GM19240 (cell line): ENCODE results near the gene WASF3.

Experiments
- DNase-seq: peaks from one replicate; pipeline ENCODE4 v3.0.0; 2011; ENCODE audit warnings: low spot score; ENCODE audit not compliant: insufficient read length

WASF3 gene

DNA sequence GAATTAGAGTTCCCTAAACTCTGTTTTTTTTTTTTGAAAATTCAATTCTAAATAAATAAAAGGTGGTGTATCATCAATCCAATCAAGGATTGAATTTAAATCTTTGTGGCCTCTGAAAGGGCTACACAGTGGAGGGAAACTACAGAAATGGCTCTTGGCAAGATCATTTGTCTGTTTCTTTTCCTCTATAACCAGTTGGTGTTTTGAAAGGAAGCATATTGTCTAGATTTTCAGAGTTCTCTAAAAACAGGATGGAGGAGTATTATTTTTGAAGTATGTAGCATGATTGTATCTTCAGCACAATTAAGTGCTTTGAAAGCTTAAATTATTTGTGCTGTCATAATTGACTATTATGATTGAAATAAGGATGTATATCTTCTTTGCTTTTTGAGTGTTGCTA lies 29.8 kb downstream of the WASF3 start:
- no peak for DNase-seq

DNA sequence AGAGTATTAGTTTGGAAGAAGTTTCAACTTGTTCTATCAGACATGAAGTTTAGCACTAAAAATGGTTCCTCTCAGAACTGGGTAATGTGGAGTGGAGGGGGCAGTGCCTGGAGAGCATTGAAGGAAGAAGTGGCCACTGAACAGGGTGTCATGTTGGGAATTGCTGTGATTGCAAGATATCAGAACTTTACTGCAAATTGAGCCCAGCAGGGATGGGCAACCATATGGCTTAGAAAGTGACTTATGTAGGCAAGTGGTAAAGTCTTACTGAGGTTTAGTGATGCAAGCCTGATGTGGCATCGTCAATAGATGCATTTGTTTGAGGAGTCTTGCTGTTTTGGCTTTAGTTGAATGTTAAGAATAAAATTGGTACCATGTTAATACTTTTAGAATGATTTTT lies 31.7 kb downstream of the WASF3 start:
- DNase-seq: no peak

DNA sequence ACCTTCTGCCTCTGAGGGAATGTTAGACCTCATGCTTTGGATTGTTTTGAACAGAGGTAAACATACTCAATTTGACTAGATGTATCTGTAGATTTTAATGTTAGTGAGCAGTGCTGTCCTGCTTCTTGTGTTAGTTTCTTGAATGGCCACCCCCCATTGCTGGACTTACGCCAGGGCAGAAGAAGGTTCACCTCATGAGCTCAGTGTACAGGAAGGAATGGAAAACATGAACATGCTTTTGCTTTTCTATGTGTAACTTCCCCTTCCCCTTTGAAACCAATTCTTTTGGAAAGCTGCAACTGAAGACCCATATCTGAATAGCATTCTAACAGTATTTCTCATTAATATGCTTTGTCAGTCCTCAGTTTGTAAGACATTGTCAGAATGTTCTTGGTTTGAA lies 32.3 kb downstream of the WASF3 start:
- no peak for DNase-seq

DNA sequence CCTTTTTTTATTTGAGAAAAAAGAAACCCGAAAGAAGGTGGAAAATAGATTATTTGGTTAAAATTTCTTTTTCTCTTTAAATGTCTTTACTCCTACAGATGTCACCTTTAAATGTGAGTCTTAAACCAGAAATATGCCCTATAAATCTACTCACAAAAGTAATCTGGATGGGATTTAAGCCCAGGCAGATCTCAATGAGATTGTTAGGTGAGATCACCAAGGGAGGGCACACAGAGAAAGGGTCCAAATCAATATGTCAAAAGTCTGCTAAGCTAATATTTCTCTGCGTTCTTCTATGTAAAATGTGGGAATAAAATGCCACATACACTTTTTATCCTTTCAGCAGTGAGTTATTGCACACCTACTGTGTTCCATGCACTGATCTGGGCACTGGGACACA lies 32.9 kb downstream of the WASF3 start:
- DNase-seq: no peak

DNA sequence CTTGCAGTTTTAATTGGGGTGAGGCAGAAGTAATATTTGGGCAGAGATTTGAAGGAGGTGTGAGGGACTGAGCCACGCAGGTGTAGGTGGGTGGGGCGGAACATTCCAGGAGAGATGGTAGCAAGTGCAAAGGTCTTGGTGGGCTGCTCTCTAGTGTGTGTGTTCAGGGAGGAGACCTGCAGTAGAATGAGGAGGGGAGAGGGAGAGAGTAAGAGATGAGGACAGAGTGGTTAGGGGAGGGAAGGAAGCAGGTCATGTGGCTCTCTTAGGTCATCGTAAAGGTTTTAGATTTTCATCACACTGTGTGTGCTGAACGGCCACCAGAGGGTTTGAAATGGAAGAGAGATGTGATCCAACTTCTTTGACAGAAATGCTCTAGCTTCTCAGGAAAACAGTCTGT lies 33.5 kb downstream of the WASF3 start:
- DNase-seq: no peak

DNA sequence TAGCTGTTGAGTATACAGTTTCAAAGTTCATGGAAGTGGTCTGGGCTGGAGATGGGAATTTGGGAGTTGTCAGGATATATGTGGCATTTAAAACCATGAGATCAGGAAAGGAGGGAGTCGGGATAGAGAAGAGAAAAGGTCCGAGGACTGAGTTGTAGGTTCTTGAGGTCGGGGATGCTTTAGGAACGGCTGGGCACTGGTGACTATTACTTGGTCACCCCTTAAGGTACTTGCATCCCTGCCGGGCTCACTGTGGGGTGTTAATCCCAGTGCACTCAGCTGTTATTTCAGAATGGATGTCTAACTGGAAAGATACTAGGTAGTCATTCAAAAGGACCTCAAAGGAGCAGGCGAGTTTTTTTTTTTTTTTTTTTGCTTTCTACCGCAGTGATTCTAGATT lies 34.2 kb downstream of the WASF3 start:
- no peak for DNase-seq

GRCh38 chr13:26593661-26594060 lies 36.2 kb downstream of the WASF3 start:
- DNase-seq: no peak

GRCh38 chr13:26594363-26594762 lies 36.9 kb downstream of the WASF3 start:
- no peak for DNase-seq

DNA sequence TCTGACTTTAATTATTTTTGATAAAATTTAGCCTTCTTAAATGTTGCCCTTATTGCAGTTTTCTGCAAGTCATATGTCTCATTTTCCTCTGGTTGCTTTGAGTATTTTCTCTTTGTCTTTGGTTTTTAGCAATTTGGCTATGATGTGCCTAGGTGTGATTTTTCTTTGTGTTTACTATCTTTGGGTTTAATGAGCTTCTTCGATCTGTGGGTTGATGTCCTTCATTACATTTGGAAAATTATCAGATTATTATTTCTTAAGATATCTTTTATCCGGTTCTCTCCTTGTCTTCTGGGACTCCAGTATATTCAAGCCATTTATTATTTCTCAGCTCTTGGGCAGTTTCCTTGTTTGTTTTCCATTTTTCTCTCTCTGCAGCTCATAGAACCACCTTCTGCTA lies 39.0 kb downstream of the WASF3 start:
- no peak for DNase-seq

- DNase-seq: no peak
These were observed 41.9 kb downstream of the WASF3 start for GRCh38 chr13:26599403-26599802.

DNA sequence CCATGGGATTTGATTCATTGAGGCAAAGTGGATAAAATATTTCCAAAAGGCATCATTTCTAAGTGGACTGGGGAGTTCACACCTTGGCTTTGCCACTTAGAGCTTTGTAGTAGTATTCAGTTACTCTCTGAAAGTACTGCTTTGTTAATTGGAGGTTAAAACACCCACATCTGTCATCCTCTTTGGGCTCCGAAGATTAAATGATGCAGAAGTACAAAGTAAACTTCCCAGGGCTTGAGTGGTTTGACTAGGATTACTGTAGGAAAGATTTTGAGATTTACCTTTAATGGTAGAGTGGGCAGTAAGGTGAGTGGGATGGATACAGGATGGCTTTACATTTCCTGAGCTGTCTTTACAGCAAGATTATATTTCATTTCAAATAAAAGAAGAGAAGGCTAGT lies 42.4 kb downstream of the WASF3 start:
- no peak for DNase-seq

DNA sequence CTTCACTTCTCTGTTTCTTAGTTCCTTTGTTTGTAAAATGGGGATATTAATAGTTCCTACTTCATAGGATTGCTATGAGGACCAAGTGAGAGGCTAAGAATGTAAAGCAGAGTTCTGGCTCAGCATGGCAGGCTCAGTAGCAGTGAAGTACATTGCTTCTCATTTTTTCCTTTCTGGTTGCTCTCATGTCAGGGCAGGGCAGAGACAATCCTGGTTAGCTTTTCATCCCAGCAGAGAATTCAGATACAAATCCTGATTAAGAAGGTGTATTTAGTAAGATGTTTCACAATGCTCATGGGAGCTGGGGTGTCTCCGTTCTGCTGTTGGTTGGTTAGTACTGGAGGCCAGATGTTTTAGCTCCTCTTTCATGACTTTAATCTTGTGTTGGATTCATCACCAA lies 42.9 kb downstream of the WASF3 start:
- DNase-seq: no peak

DNA sequence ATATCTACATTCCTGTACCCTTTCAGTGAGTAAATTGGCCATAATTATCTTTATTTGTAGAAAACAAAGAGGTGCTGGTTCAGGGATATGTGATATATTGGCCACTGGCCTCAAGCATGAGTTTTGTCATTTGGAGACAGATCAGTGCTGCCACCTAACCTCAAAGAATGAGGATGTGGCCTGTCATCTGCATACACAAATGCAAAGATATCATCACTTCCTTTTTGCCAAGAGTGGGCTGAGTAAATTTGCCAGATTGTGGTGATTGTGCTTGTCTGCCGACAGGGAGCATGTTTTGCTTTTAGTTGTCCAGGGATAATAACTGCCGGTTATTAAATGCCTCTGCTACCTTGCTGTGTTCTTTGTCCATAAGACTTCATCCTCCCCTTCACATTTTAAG lies 44.2 kb downstream of the WASF3 start:
- no peak for DNase-seq

DNA sequence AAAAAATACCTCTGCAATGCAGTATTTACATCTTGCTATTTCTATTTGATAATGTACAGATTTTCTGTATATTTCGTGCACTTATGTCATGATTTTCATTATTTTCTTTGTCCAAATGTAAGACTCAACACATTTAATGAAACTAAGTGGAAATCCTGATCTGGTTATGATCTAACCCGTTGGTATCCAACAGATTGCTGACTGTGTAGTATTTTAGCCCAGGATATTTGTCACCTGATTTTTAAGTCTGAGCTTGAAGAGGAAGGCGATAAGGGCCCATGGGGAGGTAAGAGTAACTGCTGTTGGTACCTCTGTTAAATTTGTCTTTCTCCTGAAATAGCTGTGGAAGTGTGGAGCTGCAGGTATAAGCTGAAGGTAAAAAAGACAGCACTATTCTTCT lies 45.3 kb downstream of the WASF3 start:
- DNase-seq: no peak

GRCh38 chr13:26604784-26605545 lies 47.5 kb downstream of the WASF3 start:
- DNase-seq: no peak

DNA sequence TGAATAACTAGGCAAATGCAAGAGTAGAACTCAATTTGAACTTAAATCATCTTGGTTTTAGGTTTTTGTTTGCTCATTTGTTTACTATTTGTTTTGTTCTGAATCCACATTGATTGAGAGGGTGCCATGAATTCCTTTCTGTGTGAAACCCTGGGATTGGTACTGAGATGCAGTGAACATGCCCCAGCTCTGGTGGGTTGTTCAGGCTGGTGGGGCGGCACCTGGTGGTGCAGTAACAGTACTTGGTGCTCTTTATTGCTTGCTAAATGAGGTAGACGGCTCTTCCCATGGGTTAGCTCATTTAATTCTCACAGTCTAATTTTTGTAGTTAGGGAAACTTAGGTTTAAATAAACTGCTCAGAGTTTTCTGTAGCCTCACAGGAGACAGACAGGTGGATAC lies 48.4 kb downstream of the WASF3 start:
- no peak for DNase-seq

- no peak for DNase-seq
These were observed 49.1 kb downstream of the WASF3 start for GRCh38 chr13:26606631-26607030.

DNA sequence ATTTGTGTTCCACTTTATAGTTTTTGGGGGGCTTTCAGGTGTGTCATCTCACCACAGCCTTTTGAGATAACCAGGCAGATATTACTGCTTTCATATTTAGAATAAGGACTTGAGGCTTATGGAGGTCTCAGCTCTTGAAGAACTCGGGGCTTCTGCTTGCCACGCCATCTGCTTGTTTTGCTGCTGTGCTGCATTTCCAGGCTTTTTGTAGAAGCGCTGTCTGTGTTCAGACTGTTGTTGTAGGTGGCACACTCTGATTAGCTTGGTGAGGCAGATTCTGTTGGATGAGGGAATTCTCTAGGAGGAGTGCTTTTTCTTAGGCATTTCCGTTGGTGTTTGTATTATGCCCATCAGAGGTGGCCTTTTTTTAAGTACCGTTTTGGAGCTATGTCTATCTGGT lies 57.2 kb downstream of the WASF3 start:
- no peak for DNase-seq

DNA sequence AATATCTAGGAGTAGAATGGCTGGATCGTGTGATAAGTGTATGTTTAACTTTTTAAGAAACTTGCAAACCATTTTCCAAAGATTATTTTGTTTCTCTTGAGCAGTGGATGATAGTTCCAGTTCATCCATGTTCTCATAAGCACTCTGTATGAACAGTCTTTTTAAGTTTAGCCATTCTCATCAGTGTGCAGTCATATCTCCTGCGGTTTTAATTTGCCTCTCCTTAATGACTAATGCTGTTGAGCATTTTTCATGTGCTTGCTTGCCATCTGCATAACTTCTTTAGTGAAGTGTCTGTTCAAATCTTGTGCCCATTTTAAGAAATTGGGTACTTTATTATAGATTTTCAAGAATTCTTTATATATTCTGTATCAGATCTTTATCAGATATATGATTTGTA lies 58.6 kb downstream of the WASF3 start:
- no peak for DNase-seq

GRCh38 chr13:26618726-26619125 lies 61.2 kb downstream of the WASF3 start:
- DNase-seq: no peak

GRCh38 chr13:26619358-26619757 lies 61.9 kb downstream of the WASF3 start:
- DNase-seq: no peak

GRCh38 chr13:26621731-26622401 lies 64.4 kb downstream of the WASF3 start:
- DNase-seq: no peak

GRCh38 chr13:26623125-26623524 lies 65.6 kb downstream of the WASF3 start:
- DNase-seq: no peak
